Measurements from ENCODE around the gene ERI2. TPM values are rescaled to one million over a fixed set of nuclear protein-coding genes. Genes with fewer than 3 reads are reported as not detected.

ERI2 gene
- total RNA-seq, 4 donors from 2014 or later, result 11.0 to 21.8 (median 18.0) TPM

DNA sequence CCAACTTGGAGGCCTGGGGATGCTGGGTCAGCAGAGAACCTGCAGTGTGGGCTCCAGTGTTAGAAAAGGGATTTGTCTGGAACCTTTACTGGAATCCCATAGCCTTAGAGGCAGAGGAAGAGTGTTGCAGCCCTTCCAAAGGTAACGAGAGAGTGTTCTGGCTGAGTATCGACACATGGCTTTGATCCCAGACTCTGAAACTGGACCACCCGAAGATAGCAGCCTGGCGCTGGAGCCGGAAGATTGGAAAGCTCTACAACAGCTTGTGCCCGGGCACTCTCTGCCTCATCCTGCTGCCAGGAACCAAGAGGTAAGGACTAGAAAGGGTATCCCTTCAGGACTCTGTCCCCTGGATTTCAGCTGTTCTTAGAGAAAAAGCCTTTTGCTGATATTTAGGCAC lies 39.8 kb upstream of the ERI2 start:
- Histone ChIP-seq H3K36me3 (no peaks in the 10 kb centered on the region), H3K27ac (no peak overlapping the region), H3K4me3 (no peak overlapping the region), H3K4me1 (peaks cover 16% of the 10 kb centered on the region), H3K27me3 (no peaks in the 10 kb centered on the region), H3K9me3 (no peaks in the 10 kb centered on the region)
- no peak for DNase-seq (ENCODE audit: low spot score in 2 of 2)
- TF ChIP-seq EP300 (IDR thresholded peaks at IDR 0.05) (no peak), POLR2A (IDR thresholded peaks at IDR 0.05) (no peak), POLR2AphosphoS5 (IDR thresholded peaks at IDR 0.05) (no peak)
- TF ChIP-seq, protein P1, sequence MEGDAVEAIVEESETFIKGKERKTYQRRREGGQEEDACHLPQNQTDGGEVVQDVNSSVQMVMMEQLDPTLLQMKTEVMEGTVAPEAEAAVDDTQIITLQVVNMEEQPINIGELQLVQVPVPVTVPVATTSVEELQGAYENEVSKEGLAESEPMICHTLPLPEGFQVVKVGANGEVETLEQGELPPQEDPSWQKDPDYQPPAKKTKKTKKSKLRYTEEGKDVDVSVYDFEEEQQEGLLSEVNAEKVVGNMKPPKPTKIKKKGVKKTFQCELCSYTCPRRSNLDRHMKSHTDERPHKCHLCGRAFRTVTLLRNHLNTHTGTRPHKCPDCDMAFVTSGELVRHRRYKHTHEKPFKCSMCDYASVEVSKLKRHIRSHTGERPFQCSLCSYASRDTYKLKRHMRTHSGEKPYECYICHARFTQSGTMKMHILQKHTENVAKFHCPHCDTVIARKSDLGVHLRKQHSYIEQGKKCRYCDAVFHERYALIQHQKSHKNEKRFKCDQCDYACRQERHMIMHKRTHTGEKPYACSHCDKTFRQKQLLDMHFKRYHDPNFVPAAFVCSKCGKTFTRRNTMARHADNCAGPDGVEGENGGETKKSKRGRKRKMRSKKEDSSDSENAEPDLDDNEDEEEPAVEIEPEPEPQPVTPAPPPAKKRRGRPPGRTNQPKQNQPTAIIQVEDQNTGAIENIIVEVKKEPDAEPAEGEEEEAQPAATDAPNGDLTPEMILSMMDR (IDR thresholded peaks at IDR 0.05), result no peak
- WGBS, result 68% methylated on average over 4 of the region's 6 CpGs

DNA sequence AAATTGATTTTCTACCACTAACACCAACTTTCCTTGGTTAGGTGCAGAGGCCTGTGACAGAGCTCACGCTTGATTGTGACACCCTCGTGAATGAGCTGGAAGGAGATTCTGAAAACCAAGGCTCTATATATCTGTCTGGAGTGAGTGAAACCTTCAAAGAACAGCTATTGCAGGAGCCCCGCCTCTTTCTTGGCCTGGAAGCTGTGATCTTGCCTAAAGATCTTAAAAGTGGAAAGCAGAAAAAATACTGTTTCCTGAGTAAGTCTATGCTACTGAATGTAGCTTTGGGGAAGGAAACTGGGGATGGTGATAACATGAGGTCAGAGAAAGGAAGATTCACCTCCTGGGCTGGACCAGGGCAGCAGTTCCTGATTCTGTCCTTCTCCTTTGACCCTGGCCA lies 38.3 kb upstream of the ERI2 start:
- TF ChIP-seq POLR2A (IDR thresholded peaks at IDR 0.05) (no peak), EP300 (IDR thresholded peaks at IDR 0.05) (no peak), POLR2AphosphoS5 (IDR thresholded peaks at IDR 0.05) (no peak)
- TF ChIP-seq, protein P1 (IDR thresholded peaks at IDR 0.05), result no peak
- Histone ChIP-seq H3K4me1 (peaks cover 2% of the 10 kb centered on the region), H3K9me3 (no peaks in the 10 kb centered on the region), H3K27me3 (no peaks in the 10 kb centered on the region), H3K4me3 (no peak overlapping the region), H3K36me3 (no peaks in the 10 kb centered on the region), H3K27ac (no peak overlapping the region)
- no peak for DNase-seq (ENCODE audit: low spot score in 2 of 2)
- WGBS, result 50% methylated on average over 3 of the region's 3 CpGs

DNA sequence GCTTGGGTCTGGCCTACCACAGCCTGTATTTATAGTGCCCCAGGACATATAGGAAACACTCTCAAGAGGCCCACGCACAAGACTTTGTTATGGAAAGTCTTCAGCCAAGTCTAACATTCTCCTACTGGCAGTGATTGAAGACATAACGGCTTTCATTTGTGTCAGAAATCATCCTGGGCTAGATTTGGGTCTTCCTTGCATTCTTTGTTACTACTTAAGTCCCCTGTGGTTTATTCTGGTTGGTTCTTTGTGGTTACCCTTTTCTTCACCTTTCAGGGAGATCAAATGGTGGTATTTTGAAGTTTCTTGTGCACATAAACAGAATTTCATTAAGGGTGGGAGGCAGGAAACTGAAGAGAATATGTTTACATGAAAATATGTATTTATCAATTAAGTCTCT lies 37.8 kb upstream of the ERI2 start:
- H3K4me1 ChIP-seq, result no peaks in the 10 kb centered on the region
- no peak for DNase-seq (ENCODE audit: low spot score in 2 of 2)
- H3K9me3 ChIP-seq, result no peaks in the 10 kb centered on the region
- WGBS, result 73% methylated on average over 2 of the region's 2 CpGs
- TF ChIP-seq EP300 (IDR thresholded peaks at IDR 0.05) (no peak), POLR2AphosphoS5 (IDR thresholded peaks at IDR 0.05) (no peak), POLR2A (IDR thresholded peaks at IDR 0.05) (no peak)
- TF ChIP-seq, protein P1 (IDR thresholded peaks at IDR 0.05), result no peak
- no peak overlapping the region for H3K4me3 ChIP-seq
- no peaks in the 10 kb centered on the region for H3K27me3 ChIP-seq
- H3K36me3 ChIP-seq, result no peaks in the 10 kb centered on the region
- no peak overlapping the region for H3K27ac ChIP-seq

DNA sequence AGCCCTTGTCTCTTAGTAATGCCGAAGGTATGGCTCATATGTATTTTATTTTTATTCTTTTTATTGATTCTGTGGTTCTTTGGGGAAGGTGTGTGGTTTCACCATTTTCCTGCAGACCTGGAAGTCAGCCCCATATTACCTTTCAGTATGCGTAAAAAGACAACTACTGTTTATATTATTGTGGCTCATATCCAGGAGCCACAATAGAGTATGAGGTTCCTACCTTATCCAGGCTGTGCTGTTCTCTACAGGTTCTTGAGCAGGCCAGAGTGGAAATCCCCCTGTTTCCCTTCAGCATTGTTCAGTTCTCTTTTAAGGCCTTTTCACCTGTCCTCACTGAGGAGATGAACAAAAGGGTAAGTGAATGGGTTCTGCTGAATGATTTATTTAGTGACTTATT lies 33.2 kb upstream of the ERI2 start:
- peaks cover 10% of the 10 kb centered on the region for H3K36me3 ChIP-seq
- H3K9me3 ChIP-seq, result no peaks in the 10 kb centered on the region
- no peak overlapping the region for H3K27ac ChIP-seq
- no peak overlapping the region for H3K4me3 ChIP-seq
- TF ChIP-seq POLR2A (IDR thresholded peaks at IDR 0.05) (no peak), POLR2AphosphoS5 (IDR thresholded peaks at IDR 0.05) (no peak), EP300 (IDR thresholded peaks at IDR 0.05) (no peak)
- TF ChIP-seq, protein P1 (IDR thresholded peaks at IDR 0.05), result no peak
- DNase-seq (ENCODE audit: low spot score in 2 of 2), result no peak
- no peaks in the 10 kb centered on the region for H3K27me3 ChIP-seq
- H3K4me1 ChIP-seq, result no peaks in the 10 kb centered on the region
- WGBS, result 83% methylated on average over 2 of the region's 2 CpGs

DNA sequence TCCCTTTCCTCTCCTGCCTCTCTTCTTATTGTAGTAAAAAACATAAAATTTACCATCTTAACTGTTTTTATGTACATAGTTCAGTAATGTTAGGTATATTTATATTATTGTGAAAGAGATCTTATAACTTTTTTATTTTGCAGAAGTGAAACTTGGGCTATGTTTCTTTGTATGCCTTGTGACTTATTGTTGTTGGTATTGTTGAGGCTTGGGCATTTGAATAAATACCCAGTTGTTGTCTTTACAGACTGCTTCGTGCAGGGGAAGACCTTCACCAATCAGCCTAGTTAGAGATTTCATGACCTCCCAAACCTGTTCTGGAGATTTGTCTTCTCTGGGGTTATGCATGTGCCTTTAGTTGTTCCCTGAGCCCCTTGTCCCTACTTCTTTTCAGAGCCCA lies 32.0 kb upstream of the ERI2 start:
- H3K36me3 ChIP-seq, result peaks cover 16% of the 10 kb centered on the region

More for the DNA sequence above, 32.0 kb upstream of the ERI2 start:
- DNase-seq (ENCODE audit: low spot score in 2 of 2), result no peak
- TF ChIP-seq POLR2A (IDR thresholded peaks at IDR 0.05) (no peak), POLR2AphosphoS5 (IDR thresholded peaks at IDR 0.05) (no peak), EP300 (IDR thresholded peaks at IDR 0.05) (no peak)
- TF ChIP-seq, protein P1 (IDR thresholded peaks at IDR 0.05), result no peak
- no peaks in the 10 kb centered on the region for H3K27me3 ChIP-seq
- H3K4me3 ChIP-seq, result no peak overlapping the region
- no peaks in the 10 kb centered on the region for H3K9me3 ChIP-seq
- H3K4me1 ChIP-seq, result no peaks in the 10 kb centered on the region
- no peak overlapping the region for H3K27ac ChIP-seq
- 84% methylated on average over 1 of the region's 1 CpG for WGBS
